Measurements from ENCODE around the gene ZNF436. TPM values are rescaled to one million over a fixed set of nuclear protein-coding genes. Genes with fewer than 3 reads are reported as not detected.

Gene ZNF436
- total and polyA plus RNA-seq, 9 of the 15 experiments (the other 6 are each of a cell fraction or from before 2014, with no cell fraction given): 2.1 to 11.3 (median 6.8) TPM

- TF ChIP-seq SPI1 (IDR thresholded peaks at IDR 0.05; ENCODE audit: borderline replicate concordance, low read depth, low read length) (0 out of 2 replicates have a peak, but pooled peaks have one; percentile 13), MTA1 (IDR thresholded peaks at IDR 0.05; ENCODE audit: borderline replicate concordance) (peak; percentile 61; the same call in 1 of the 2 replicates), ZBTB40 (IDR thresholded peaks at IDR 0.05) (peak; percentile 73; the same call in 1 of the 2 replicates), ZBTB40 (CRISPR knock-in tag; IDR thresholded peaks at IDR 0.05) (no peak), SMARCB1 (IDR thresholded peaks at IDR 0.05; ENCODE audit: insufficient read length, low read depth) (peak; percentile 36), LCOR (CRISPR knock-in tag; IDR thresholded peaks at IDR 0.05) (no peak; the same call in 1 of the 2 replicates), CBX8 (IDR thresholded peaks at IDR 0.05; ENCODE audit: borderline replicate concordance, extremely low read depth, low read depth, low read length, poor library complexity, severe bottlenecking) (no peak)
- TF ChIP-seq, protein P1, sequence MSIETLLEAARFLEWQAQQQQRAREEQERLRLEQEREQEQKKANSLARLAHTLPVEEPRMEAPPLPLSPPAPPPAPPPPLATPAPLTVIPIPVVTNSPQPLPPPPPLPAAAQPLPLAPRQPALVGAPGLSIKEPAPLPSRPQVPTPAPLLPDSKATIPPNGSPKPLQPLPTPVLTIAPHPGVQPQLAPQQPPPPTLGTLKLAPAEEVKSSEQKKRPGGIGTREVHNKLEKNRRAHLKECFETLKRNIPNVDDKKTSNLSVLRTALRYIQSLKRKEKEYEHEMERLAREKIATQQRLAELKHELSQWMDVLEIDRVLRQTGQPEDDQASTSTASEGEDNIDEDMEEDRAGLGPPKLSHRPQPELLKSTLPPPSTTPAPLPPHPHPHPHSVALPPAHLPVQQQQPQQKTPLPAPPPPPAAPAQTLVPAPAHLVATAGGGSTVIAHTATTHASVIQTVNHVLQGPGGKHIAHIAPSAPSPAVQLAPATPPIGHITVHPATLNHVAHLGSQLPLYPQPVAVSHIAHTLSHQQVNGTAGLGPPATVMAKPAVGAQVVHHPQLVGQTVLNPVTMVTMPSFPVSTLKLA (conservative IDR thresholded peaks at IDR 0.05): peak in 1 of 2 experiments; percentile 11; a peak in 3 of 4 replicates
Measured at GRCh38 chr1:23367791-23368561, 1.7 kb downstream of the ZNF436 start (continued).
